HG03354 (cell line): Measurements from ENCODE around the gene CYTH4.
"Not testable (repeated sequence)": the region's sequence is repeated elsewhere in the genome, so short reads cannot be mapped to it uniquely, and the experiment has no call there.

ENCODE experiments used
- ATAC-seq: cut with Tn5 transposase; IDR thresholded peaks from one replicate; pipeline ENCODE4 v1.9.1; 2021; ENCODE audit warnings: mild to moderate bottlenecking; ENCODE audit not compliant: unreplicated experiment, poor library complexity, severe bottlenecking

The CYTH4 gene

DNA sequence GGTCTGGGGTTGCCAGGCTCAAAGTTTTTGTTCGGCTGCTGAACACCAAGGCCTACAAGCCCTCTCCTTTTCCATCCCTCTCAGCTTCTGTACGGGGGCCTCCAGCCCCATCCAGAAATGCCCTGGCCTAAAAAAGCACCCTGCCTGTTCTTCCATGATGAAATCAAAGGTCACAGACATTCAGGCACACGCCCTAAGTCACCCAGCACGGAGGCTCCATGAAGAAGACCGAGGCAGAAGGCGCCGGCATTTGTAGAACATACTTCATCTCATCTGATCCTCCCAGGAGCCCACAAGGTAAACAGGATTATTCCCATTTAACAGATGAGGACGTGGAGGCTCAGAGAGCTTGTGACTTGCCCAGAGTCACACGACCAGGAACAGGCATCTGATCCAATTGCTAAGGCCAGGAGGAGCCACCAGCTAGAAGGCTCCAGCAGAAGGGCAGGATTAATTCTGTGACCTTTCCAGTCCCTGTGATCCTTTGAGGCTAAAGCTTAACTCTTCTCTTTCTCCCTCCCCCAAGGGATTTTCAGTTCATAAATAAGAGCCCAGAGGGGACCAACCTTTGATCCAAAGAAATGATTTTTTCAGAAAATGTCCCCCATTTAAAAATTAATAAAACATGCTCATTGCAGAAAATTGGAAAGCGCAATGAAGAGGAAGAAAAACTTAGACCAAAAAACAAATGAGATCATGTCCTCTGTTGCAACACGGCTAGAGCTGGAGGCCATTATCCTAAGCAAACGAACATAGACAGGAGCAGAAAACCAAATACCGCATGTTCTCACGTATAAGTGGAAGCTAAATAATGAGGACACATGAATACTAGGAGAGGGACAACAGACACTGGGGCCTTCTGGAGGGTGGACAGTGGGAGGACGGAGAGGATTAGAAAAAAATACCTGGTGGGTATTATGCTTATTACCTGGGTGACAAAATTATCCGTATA lies 38.7 kb downstream of the CYTH4 start:
- no peak for ATAC-seq

DNA sequence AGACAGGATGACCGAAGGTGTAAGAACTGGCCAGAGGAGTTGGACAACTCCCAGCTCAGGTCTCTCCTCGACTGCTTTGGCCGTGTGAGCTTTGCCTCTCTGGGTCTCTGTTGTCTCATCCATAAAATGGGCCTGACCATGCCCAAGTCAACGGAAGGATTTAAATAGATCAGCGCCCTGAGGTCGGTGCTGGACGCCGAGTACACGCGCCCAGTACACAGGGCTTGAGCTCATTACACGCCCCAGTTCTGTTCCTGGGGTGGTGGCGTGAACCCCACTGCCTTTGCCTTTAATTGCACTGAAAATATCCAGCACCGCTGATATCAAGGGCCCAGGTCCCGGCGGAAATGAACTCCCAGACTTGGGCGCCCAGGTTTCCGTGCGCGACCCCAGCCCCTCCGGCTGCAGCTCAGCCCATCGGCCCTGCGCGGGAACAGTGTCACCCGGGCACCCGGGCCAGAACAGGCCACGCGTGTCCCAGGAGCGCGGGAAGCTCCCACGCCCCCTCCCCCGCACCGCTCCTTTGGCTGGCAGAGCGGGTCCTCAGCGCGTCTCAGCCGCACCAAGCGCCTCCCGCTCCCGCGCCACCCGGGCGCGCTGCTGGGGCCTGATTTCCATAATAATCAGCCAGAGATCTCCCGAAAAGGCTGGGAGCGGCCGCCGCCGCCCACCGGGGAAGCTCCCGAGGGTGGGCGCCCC lies 42.2 kb downstream of the CYTH4 start:
- no peak for ATAC-seq

DNA sequence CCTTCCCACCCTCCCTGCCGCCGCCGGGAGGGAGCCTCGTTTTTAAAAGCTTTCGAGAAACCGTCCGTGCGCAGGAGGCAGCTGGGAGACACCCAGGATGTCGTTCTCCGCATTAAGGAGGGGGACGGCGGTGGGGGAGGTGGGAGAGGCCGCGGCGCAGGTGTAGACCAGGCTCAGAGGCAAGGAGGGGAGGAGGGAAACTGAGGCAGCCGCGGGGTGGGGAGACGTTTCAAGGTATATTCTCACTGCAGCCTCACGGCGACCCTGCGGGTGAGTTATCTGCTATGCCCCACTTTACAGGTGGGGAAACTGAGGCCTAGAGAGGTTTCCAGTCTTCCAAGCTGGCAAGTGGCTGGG lies 42.7 kb downstream of the CYTH4 start:
- ATAC-seq: no peak

DNA sequence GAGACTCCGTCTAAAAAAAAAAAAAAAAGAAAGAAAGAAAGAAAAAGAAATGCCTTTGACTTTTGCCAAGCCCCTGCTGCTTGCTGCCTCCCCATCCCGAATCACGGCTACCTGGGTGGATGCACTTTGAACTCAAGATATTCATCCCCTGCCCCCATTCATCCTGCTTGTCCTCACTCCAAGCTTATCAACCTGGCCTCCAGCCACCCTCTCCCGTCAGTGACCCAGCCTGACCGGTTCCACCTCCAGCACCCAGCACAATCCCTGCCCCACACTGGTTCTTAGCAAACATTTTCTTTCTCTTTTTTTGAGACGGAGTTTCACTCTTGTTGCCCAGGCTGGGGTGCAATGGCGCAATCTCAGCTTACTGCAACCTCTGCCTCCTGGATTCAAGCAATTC lies 44.4 kb downstream of the CYTH4 start:
- no peak for ATAC-seq

DNA sequence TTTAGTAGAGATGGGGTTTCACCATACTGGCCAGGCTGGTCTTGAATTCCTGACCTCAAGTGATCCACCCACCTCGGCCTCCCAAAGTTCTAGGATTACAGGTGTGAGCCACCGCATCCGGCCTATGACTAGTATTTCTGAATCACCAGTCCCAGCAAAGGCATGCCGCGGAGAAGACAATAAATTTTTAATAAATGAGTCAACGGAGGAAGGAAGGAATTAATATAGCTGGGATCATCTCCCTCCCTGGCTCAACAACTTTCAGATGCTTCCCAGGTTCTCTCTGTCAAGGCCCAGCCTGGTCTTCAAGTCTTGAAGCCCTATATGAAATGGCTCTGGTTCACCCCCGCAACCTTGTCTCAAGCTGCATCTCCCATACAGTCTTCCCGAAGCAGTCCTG lies 45.7 kb downstream of the CYTH4 start:
- ATAC-seq: no peak

DNA sequence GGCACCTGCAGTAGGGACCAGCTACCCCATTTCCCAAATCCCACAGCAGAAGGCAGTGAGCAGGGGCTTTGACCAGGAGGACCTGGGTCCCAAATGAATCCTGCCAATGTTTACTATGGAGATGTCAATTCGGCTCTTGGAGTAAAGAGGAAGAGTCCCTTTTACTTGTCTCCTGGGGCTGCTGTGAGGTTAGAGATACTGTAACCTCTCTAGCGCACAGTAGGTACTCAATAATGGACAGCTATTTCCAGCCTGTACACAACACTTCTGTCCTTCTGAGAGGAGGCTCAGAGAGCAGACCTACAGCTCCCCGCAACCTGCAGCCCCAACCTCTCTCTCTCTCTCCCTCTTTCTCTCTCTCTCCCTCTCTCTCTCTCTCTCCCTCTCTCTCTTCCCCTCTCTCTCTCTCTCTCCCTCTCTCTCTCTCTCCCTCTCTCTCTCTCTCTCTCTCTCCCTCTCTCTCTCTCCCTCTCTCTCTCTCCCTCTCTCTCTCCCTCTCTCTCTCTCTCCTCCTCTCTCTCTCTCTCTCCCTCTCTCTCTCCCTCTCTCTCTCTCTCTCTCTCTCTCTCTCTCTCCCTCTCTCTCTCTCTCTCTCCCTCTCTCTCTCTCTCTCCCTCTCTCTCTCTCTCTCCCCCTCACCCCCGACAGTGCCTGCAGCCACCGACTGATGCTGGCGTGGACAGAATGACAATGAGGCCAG lies 46.4 kb downstream of the CYTH4 start:
- ATAC-seq: not testable (repeated sequence)

DNA sequence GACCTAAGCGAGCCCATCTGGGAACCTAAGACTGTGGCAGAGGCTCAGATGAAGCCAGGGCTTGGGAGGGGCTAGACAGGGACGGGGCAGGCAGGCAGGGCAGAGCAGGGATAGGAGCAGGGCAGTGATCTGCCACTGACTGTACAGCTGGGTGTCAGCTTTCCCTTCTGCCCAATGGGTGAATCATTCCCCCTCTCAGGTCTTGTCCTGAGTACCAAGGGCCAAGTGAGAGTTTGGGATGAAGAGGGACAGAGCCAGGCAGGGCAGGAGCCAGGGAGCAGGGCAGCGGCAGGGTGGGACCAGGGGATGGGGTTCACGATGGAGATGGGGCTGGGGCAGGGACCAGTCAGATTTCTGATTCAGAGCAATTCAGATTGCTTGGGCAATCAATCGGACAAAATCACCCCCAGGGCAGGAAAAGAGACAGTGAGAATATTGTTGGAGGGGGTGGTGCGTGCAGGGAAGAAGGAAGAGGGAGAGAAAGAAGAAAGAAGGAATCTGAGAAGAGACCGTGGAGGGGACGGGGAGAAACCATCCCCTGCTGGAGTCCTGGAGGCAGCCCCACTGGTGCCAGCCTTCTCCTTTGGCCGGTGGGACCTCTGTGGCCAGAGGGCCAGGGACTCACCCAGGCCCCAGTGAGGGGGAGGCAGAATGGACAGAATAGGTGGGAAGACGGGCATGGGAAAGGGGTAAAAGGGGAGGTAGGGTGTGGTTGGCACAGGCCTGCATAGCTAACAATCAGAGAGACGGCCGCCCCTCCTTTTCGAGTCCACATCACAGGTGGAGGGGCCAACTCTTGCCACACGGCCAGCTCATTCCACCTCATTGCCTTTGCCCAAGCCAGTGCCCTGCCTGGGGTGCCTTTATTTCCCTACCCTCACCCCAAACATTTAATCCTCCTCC lies 47.2 kb downstream of the CYTH4 start:
- no peak for ATAC-seq

DNA sequence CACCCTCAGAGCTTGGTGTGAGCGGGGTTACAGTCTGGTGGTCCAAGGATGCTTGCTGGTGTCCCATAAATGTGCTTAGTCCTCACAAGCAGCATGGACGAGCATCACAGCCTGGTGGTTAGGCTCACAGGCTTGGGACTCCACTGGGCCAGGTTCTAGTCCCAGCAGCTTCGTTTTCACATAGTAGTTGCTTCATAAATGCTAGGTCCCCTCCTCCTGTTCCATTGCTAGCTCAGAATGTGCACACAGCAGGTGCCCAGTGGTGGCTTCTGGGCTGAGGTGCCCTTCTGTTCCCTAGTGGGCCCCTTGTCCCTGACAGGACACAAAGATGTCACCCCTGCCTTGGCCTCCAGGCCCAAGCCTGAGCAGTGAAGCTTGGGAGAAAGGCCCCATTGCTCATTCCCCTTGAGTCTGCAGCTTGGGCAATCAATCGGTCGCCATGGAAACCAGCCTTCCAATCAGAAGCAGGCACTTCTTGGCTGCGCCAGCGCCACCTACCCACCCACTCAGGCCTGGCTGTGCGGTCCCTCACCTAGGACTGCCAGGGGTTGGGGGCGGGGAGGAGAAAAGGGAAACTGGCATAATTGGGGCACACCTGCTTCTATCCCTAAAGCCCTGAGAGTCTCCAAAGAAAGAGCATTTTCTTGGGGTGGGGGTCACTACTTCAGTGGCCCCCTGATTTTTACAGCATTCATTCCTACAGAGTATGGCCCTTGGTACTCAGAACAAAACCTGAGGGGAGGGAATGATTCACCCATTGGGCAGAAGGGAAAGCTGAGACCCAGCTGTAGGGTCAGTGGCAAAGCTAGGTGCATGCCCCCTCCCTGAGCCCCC lies 48.1 kb downstream of the CYTH4 start:
- no peak for ATAC-seq

DNA sequence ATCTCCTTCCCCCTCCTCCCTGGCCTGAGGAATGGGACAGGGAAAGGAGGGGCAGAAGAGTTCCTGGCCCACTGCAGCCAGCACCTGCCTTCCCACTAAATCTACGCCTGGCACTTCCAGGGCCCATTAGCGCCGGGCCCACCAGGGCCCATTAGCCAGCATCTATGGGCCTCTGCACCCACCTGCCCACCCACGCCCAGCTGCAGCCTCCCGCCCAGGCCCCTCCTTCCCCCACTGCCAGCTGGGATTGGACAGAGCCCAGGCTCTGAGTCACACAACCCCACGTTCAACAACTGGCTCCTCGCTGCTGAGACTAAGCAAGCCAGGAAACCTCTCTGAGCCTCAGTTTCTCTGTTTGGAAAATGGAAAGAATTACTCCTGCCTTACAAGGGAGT lies 48.7 kb downstream of the CYTH4 start:
- no peak for ATAC-seq

DNA sequence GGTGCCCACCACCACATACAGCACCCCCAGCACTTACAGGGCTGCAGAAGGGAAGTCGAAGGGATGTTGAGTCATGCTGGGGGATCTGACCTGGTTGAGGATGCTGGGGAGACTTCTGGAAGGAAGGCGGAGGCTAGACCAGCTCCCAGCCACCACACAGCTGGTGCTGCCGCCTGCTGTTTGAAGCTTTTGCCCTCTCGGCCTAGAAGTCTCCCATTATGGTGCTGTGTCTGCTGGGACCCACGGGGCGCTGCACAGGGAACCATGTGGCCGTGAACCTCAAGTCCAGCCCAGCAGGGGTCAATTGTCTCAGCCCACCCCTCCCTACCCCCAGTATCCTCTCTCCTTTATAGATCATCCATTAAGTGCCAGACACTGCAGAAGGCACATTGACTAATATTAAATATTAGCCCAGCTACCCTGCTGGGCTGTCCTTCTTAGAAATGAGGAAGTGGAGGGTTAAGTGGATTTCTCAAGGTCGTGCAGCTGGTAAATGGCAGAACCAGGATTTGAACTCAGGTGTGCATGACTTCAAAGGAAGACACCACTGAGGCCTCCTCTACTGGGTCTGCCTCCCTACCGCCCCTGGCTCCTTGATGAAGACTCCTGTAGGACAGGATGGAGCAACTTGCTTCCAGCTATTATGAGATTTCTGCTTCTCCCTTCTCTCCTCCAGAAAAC lies 49.7 kb downstream of the CYTH4 start:
- ATAC-seq: no peak

DNA sequence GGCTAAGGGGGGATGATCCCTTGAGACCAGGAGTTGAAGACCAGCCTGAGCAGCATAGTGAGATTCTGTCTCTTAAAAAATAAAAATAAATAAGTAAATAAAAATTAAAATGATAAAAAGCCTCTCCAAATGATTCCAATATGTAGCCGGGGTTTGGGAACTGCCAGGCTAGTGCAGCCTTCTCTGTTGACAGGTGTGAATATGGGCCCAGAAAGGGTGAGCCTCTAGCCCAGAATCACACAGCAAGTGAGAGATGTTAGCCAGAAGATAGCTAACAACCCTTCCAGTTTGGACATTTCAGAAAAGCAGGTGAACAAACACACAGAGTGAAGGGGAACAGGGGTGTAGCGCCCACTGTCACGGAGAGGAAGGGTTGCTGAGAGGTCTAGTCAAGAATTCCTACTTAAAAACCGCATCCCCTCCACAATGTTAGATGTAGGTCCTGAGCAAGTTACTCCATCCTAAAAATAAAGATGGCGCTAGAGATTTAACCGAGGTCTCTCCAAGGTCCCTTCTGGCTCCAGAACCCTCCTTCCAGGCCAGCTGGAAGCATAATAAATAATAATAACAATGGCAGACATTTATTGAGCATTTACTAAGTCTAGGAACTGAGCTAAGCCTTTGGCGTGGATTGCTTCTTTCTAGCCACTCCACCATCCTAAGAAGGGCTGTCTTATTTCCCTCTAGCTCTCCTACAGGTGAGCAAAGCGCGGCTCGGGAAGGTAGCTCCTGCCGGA lies 51.6 kb downstream of the CYTH4 start:
- ATAC-seq: no peak

DNA sequence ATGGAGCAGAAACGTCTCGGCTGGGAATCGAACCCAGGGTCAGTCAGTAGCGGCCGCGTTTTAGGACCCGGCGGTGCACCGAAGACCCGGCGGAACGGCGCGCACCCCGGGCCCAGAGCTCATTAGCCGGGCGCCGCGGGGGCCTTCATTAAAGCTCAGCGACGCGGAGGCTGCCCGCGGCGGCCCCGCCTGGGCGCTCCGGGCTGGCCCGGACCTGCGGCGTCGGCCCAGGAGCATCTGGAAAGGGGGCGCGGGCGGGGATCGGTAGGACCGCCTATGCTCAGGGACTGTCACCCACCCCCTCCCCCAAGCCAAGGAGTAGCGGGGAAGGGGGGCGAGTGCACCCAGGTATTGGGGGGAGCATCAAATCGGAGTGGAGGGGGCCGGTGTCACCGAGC lies 52.2 kb downstream of the CYTH4 start:
- ATAC-seq: no peak

DNA sequence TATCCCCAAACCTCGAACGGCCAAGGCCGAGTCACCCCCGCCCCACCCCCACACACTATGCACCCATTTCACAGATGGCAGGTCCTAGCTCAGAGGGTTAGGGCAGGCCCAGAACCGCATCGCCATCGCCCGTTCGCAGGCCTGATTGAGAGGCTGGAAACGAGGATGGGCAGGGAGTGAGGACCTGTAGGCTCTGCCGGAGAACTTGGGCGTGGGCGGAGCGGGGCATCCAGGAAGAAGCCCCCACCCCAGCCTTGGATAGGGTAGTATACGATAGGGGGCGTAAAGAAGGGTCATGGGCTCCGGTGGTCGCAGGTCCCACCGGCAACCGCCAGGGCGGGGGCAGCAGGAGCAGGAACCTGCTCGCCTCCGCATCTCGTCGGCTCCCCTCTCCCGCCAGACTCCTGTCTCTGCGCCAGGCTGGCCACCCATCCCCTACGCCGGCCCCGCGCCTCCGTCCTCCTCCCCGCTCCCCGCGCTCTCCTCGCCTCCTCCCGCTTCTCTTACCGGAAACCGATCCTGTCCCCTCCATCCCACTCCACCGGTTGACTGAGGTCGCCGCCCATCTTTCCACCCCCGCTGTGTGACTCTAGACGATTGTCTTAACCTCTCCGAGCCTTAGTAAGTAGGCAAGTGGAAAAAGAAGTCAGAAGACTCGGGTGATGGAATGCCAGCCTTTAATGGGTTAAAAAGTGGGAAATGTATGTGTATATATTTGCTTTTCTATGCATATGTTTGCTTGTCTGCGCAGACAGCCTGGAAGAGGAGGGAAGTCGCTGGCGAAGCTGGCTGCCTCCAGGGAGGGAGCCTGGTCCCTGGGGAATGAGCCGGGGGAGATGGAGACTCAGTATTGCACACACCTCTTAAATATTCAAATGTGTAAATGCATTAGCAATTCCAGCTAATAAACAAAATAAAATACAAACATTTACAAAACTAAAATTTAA lies 52.8 kb downstream of the CYTH4 start:
- no peak for ATAC-seq

DNA sequence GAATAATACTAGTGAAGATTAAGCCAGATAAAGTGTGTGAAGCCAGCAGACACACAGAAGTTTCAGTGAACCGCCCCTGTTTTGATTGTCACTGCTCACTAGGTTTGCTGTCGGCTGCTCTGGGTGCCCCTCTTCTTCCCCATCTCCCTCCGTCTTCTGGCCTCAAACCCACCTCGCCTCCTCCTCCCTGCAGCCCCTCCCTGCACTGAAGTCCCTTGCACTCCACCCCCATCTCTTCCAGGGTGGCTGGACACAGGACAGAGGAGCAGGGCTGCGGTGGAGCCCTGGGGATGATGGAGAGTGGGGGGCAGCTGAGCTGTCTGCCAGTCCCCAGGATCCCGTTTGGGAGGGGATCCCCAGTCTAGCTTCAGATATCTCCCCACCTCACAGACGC lies 53.5 kb downstream of the CYTH4 start:
- ATAC-seq: no peak

DNA sequence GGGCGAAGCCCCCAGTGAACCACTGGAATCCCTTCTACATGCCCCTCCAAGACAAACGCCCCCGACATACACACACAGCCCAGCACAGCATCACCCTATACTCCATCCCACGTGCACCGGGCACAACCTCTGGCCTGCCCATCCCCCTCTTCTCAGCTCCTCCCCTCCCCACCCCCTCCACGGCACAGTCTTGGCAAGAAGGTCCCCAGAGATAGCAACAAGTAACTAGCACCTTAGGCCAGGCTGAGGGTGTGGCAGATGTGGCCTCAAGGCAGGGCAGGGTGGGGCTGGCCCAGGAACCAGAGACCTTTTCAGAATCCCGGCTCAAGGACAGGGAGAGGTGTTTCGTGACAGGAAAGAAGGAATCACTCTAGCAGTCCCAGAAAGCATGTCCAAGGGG lies 54.3 kb downstream of the CYTH4 start:
- no peak for ATAC-seq

DNA sequence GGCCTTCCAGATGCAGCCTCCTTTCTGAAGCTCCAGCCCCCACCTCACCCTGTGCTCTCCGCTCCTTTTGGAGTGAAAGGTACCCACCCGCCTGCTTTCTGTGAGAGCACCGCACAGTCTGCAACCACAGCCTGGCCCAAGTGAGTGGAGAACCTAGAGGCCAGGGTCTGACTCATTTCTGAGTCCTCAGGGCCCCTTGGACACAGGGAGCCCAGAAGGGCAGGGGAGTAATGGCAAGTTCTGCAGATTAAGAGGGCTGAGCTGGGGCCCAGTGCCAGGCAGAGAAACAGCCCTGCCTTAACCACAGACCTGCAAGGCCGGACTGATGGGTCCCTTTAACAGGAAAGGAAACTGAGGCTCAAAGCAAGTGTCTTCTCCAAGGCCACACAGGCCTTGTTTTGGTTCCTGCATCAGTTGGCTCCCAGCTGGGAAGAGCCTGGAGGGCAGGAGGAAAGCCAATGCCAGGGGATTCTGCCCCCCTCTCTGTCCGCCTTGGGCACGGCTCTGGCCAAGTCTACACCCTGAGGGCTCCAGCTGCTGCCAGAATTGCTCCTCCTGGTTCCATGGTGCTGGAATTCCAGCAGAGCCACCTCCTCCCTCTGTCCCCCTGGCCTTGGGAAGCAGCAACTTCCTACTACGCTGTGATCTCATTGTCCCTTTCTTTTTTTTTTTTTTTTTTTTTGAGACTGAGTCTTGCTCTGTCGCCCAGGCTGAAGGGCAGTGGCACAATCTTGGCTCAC lies 55.1 kb downstream of the CYTH4 start:
- no peak for ATAC-seq
